Nephron progenitor cell (in vitro differentiated cells): ENCODE results near the gene KLF3.

Experiments used
- DNase-seq: peaks from one replicate; pipeline ENCODE4 v3.0.0; 2021
- H3K27ac Mint-ChIP-seq: 2 replicates; pipeline ENCODE4 v1.8.0; 2021; ENCODE audit warnings: mild to moderate bottlenecking, moderate library complexity, mixed read lengths
- H3K27me3 Mint-ChIP-seq: 2 replicates; pipeline ENCODE4 v1.8.0; 2021; ENCODE audit warnings: mild to moderate bottlenecking, low read depth, mixed read lengths; ENCODE audit not compliant: poor library complexity
- H3K36me3 Mint-ChIP-seq: 2 replicates; pipeline ENCODE4 v1.8.0; 2021; ENCODE audit warnings: low read depth, mixed read lengths
- H3K4me1 Mint-ChIP-seq: 2 replicates; pipeline ENCODE4 v1.8.0; 2021; ENCODE audit warnings: mixed read lengths
- H3K4me3 Mint-ChIP-seq: 2 replicates; pipeline ENCODE4 v1.8.0; 2021; ENCODE audit warnings: mild to moderate bottlenecking, moderate library complexity, mixed read lengths
- H3K9me3 Mint-ChIP-seq: 2 replicates; pipeline ENCODE4 v1.8.0; 2021; ENCODE audit warnings: mild to moderate bottlenecking, moderate library complexity, mixed read lengths
- CTCF ChIP-seq: fragments of 200-600 bp; sonication (generic); IDR thresholded peaks from 2 replicates; pipeline ENCODE4 v1.5.0; 2021; ENCODE audit warnings: antibody characterized with exemption

KLF3 gene

GRCh38 chr4:38664706-38665401 lies 855 bp downstream of the KLF3 start:
- Mint-ChIP-seq H3K9me3 (peaks cover 9% of the 10 kb centered on the region), H3K4me1 (peaks cover 70% of the 10 kb centered on the region), H3K27me3 (peaks cover 8% of the 10 kb centered on the region), H3K27ac (peak overlapping the region; percentile 100), H3K36me3 (peaks cover 19% of the 10 kb centered on the region), H3K4me3 (peak overlapping the region; percentile 99)
- peak; percentile 72 for DNase-seq
- no peak for TF ChIP-seq CTCF

- Mint-ChIP-seq H3K4me1 (peaks cover 77% of the 10 kb centered on the region), H3K27ac (peak overlapping the region; percentile 100), H3K27me3 (peaks cover 5% of the 10 kb centered on the region), H3K4me3 (peak overlapping the region; percentile 99), H3K36me3 (peaks cover 9% of the 10 kb centered on the region), H3K9me3 (peaks cover 6% of the 10 kb centered on the region)
- no peak for DNase-seq
- no peak for TF ChIP-seq CTCF
These were observed 1.8 kb downstream of the KLF3 start for GRCh38 chr4:38665551-38666411.

GRCh38 chr4:38666766-38667084 lies 2.7 kb downstream of the KLF3 start:
- H3K36me3 Mint-ChIP-seq = peaks cover 8% of the 10 kb centered on the region
- H3K27me3 Mint-ChIP-seq = peaks cover 2% of the 10 kb centered on the region

GRCh38 chr4:38667085-38667893 lies 3.3 kb downstream of the KLF3 start:
- Mint-ChIP-seq H3K27ac (peak overlapping the region; percentile 100), H3K9me3 (no peaks in the 10 kb centered on the region), H3K4me3 (peak overlapping the region; percentile 99), H3K27me3 (no peaks in the 10 kb centered on the region), H3K4me1 (peaks cover 79% of the 10 kb centered on the region), H3K36me3 (peaks cover 5% of the 10 kb centered on the region)
- DNase-seq = peak; percentile 53
- TF ChIP-seq CTCF = no peak

More at GRCh38 chr4:38666766-38667084, 2.7 kb downstream of the KLF3 start:
- Mint-ChIP-seq H3K27ac (peak overlapping the region; percentile 100), H3K4me1 (peaks cover 79% of the 10 kb centered on the region), H3K9me3 (peaks cover 4% of the 10 kb centered on the region), H3K4me3 (peak overlapping the region; percentile 99)
- TF ChIP-seq CTCF = no peak
- no peak for DNase-seq

GRCh38 chr4:38668203-38668971 lies 4.4 kb downstream of the KLF3 start:
- Mint-ChIP-seq H3K36me3 (peaks cover 4% of the 10 kb centered on the region), H3K27ac (no peak overlapping the region), H3K9me3 (no peaks in the 10 kb centered on the region), H3K27me3 (no peaks in the 10 kb centered on the region), H3K4me1 (peaks cover 85% of the 10 kb centered on the region), H3K4me3 (peak overlapping the region; percentile 99)
- DNase-seq = no peak
- TF ChIP-seq CTCF = no peak
